HCT116 (cell line): ENCODE results near the gene CBFB. TPM values are rescaled to one million over a fixed set of nuclear protein-coding genes. Genes with fewer than 3 reads are reported as not detected.

Experiments
- ATAC-seq: fragments of 200-7000 bp; cut with Tn5 transposase; 2 replicates; pipeline ENCODE4 v1.9.1; 2020; ENCODE audit warnings: mild to moderate bottlenecking, moderate library complexity
- BruUV-seq: library from RNA; stranded (reverse); fragments of 400-500 nt; replicated peaks from 2 replicates; lab custom pipeline; 2021; lab: Mats Ljungman, UMichigan
- CTCF ChIA-PET: fragments of 300-600 bp; sonication (Branson Sonifier 250); formaldehyde crosslinking; loops from one replicate; lab custom pipeline; 2021; ENCODE audit warnings: antibody characterized with exemption; lab: Charles Lee
- POLR2A ChIA-PET: fragments of 300-600, 350-600 bp; sonication (Branson Sonifier 250); formaldehyde crosslinking; loops from one replicate; lab custom pipeline; 2021; ENCODE audit warnings: antibody characterized with exemption; lab: Charles Lee
- RAD21 ChIA-PET, 2 experiments: fragments of 300-600 bp; sonication (Branson Sonifier 250); formaldehyde crosslinking; loops; one replicate each; lab custom pipeline; 2023; ENCODE audit warnings: low total read pairs in 2 of 2; ENCODE audit not compliant: uncharacterized antibody in 2 of 2, unreplicated experiment in 2 of 2, low non-redundant PET in 1 of 2; lab: Charles Lee
- DNase-seq: peaks from one replicate; pipeline ENCODE4 v3.0.0-alpha.2; 2010; ENCODE audit warnings: low read depth, low spot score
- H2AFZ ChIP-seq: fragments of 200-600 bp; shearing (Covaris generic), sonication (generic); 2 replicates; pipeline ENCODE4 v1.6.1; 2017; ENCODE audit warnings: low read depth, mixed run types, mixed read lengths, antibody characterized with exemption, low read length; ENCODE audit not compliant: poor library complexity, severe bottlenecking
- H3K27ac ChIP-seq: 2 replicates; pipeline ENCODE4 v1.5.1; 2012; ENCODE audit warnings: low read depth, low read length
- H3K27me3 ChIP-seq: fragments of 200-600 bp; sonication (generic); 2 replicates; pipeline ENCODE4 v1.6.1; 2016; ENCODE audit warnings: mixed run types, low read length, mixed read lengths; ENCODE audit not compliant: insufficient read depth
- H3K36me3 ChIP-seq, 2 experiments: fragments of 200-500 bp in 1 of 2; fragments of 200-600 bp in 1 of 2; sonication (Bioruptor generic) in 1 of 2; sonication (generic) in 1 of 2; 2 replicates each; pipeline versions ENCODE4 v1.5.1 to v1.6.1; 2014 to 2016; ENCODE audit warnings: low read length in 2 of 2, inconsistent platforms in 1 of 2, mixed read lengths in 1 of 2, mixed run types in 1 of 2; ENCODE audit not compliant: insufficient read depth in 2 of 2, control insufficient read depth in 1 of 2
- H3K4me1 ChIP-seq, 2 experiments: fragments of 200-600 bp in 1 of 2; sonication (generic) in 1 of 2; 2 replicates each; pipeline versions ENCODE4 v1.5.1 to v1.6.1; 2012 to 2017; ENCODE audit warnings: low read length in 2 of 2, inconsistent platforms in 1 of 2, mild to moderate bottlenecking in 1 of 2, mixed read lengths in 1 of 2, mixed run types in 1 of 2, moderate library complexity in 1 of 2; ENCODE audit not compliant: insufficient read depth in 2 of 2, control insufficient read depth in 1 of 2
- H3K4me2 ChIP-seq: fragments of 200-600 bp; sonication (generic); 2 replicates; pipeline ENCODE4 v1.6.1; 2017; ENCODE audit warnings: mixed run types, low read length, mixed read lengths
- H3K4me3 ChIP-seq, 2 experiments: fragments of 200-600 bp in 1 of 2; sonication (generic) in 1 of 2; replicated peaks in 1 of 2; 2 replicates each; pipeline ENCODE4 v1.5.1; 2011 to 2016; ENCODE audit warnings: low read length in 2 of 2, control low read depth in 1 of 2, low read depth in 1 of 2, mild to moderate bottlenecking in 1 of 2, mixed read lengths in 1 of 2, mixed run types in 1 of 2
- H3K79me2 ChIP-seq: fragments of 200-600 bp; sonication (generic); 2 replicates; pipeline ENCODE4 v1.6.1; 2017; ENCODE audit warnings: mild to moderate bottlenecking, mixed run types, low read length, moderate library complexity, mixed read lengths; ENCODE audit not compliant: insufficient read depth
- H3K9ac ChIP-seq: fragments of 200-600 bp; sonication (generic); 2 replicates; pipeline ENCODE4 v1.6.1; 2016; ENCODE audit warnings: low read length, mixed read lengths
- H3K9me2 ChIP-seq: fragments of 200-600 bp; sonication (generic), shearing (Covaris generic); 2 replicates; pipeline ENCODE4 v1.6.1; 2017; ENCODE audit warnings: mixed run types, mild to moderate bottlenecking, moderate library complexity; ENCODE audit not compliant: insufficient read depth
- H3K9me3 ChIP-seq, 2 experiments: fragments of 200-500 bp in 1 of 2; fragments of 200-600 bp in 1 of 2; sonication (Bioruptor generic) in 1 of 2; sonication (generic) in 1 of 2; 2 replicates each; pipeline ENCODE4 v1.6.1; 2014 to 2017; ENCODE audit warnings: low read length in 2 of 2, mixed read lengths in 2 of 2, inconsistent platforms in 1 of 2, low read depth in 1 of 2, mild to moderate bottlenecking in 1 of 2, mixed run types in 1 of 2, moderate library complexity in 1 of 2; ENCODE audit not compliant: control insufficient read depth in 1 of 2, insufficient read depth in 1 of 2
- H4K20me1 ChIP-seq: fragments of 200-600 bp; sonication (generic), shearing (Covaris generic); 2 replicates; pipeline ENCODE4 v1.6.1; 2017; ENCODE audit warnings: mixed run types, mild to moderate bottlenecking, moderate library complexity; ENCODE audit not compliant: insufficient read depth
- RAD21 ChIP-seq: IDR thresholded peaks from 2 replicates; pipeline ENCODE4 v1.6.1; 2012; ENCODE audit warnings: low read depth, mild to moderate bottlenecking
- SIN3A ChIP-seq: IDR thresholded peaks from 2 replicates; pipeline ENCODE4 v1.6.1; 2012; ENCODE audit warnings: low read depth
- intact Hi-C: fragments of 100-400 bp; cut with micrococcal nuclease; formaldehyde crosslinking; loops from 2 replicates; pipeline ENCODE4 v1.10.0; 2022
- total RNA-seq: library from RNA; stranded (reverse); gene quantifications from one replicate; pipeline ENCODE4 v1.2.1, GENCODE V29; 2021; ENCODE audit not compliant: unreplicated experiment
- TF ChIP-seq, protein P1 (sequence below): IDR thresholded peaks from 2 replicates; pipeline ENCODE4 v1.6.1; 2011; ENCODE audit warnings: mild to moderate bottlenecking, low read length, moderate library complexity; ENCODE audit not compliant: insufficient replicate concordance; ENCODE audit errors: extremely low read depth
- TF ChIP-seq, protein P2 (sequence below), 3 experiments: fragments of 200-600 bp in 1 of 3; sonication (generic) in 1 of 3; IDR thresholded peaks in 2 of 3; conservative IDR thresholded peaks in 1 of 3; 2 replicates each; pipeline ENCODE4 v1.5.1; 2012 to 2017; ENCODE audit warnings: low read depth in 2 of 3, low read length in 2 of 3, antibody characterized with exemption in 1 of 3, borderline replicate concordance in 1 of 3, control low read depth in 1 of 3, mild to moderate bottlenecking in 1 of 3, mixed read lengths in 1 of 3, mixed run types in 1 of 3, moderate library complexity in 1 of 3; ENCODE audit not compliant: insufficient read depth in 1 of 3

The CBFB gene
- total RNA-seq, 1 experiment from 2014 or later: 101 TPM

DNA sequence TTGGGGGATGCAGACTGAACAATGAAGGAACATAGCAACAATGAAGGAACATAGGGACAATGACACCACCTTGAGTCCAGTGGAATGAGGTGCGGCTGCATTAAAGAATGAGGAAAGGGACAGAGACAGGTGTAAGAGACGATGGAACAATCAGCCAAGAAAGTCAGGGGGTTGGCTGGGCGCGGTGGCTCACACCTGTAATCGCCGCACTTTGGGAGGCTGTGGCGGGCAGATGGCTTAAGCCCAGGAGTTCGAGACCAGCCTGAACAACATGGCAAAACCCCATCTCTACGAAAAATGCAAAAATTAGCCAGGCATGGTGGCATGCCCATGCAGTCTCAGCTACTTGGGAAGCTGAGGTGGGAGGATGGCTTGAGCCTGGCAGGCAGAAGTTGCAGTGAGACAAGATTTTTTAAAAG, 13.6 kb upstream of the CBFB start:
- H3K27ac ChIP-seq: no peak overlapping the region; the same call in 1 of the 2 replicates
- ChIA-PET RAD21 (no interaction called here), POLR2A (no interaction called here), CTCF (interaction anchor here (1.0 to 3.9 kb wide), 2 partner anchors 54 to 138 kb away, joined by 3 to 79 read pairs; partner anchors contain the start of genes B3GNT9 and CES3)
- ATAC-seq (no peak), DNase-seq (peak; percentile 32)
- H2AFZ ChIP-seq: no peak overlapping the region
- TF ChIP-seq, protein P1, sequence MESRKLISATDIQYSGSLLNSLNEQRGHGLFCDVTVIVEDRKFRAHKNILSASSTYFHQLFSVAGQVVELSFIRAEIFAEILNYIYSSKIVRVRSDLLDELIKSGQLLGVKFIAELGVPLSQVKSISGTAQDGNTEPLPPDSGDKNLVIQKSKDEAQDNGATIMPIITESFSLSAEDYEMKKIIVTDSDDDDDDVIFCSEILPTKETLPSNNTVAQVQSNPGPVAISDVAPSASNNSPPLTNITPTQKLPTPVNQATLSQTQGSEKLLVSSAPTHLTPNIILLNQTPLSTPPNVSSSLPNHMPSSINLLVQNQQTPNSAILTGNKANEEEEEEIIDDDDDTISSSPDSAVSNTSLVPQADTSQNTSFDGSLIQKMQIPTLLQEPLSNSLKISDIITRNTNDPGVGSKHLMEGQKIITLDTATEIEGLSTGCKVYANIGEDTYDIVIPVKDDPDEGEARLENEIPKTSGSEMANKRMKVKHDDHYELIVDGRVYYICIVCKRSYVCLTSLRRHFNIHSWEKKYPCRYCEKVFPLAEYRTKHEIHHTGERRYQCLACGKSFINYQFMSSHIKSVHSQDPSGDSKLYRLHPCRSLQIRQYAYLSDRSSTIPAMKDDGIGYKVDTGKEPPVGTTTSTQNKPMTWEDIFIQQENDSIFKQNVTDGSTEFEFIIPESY: no peak
- TF ChIP-seq, protein P2, sequence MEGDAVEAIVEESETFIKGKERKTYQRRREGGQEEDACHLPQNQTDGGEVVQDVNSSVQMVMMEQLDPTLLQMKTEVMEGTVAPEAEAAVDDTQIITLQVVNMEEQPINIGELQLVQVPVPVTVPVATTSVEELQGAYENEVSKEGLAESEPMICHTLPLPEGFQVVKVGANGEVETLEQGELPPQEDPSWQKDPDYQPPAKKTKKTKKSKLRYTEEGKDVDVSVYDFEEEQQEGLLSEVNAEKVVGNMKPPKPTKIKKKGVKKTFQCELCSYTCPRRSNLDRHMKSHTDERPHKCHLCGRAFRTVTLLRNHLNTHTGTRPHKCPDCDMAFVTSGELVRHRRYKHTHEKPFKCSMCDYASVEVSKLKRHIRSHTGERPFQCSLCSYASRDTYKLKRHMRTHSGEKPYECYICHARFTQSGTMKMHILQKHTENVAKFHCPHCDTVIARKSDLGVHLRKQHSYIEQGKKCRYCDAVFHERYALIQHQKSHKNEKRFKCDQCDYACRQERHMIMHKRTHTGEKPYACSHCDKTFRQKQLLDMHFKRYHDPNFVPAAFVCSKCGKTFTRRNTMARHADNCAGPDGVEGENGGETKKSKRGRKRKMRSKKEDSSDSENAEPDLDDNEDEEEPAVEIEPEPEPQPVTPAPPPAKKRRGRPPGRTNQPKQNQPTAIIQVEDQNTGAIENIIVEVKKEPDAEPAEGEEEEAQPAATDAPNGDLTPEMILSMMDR (IDR thresholded peaks at IDR 0.05 in 2 of 3, conservative IDR thresholded peaks at IDR 0.05 in 1 of 3; ENCODE audit: borderline replicate concordance in 1 of 3, insufficient read depth in 1 of 3, low read depth in 2 of 3, low read length in 2 of 3): peak; percentile 15 to 83 (median 52); a peak in 3 of 6 replicates
- TF ChIP-seq SIN3A (no peak), RAD21 (peak; percentile 89)
- peak overlapping the region; percentile 83 for H3K4me2 ChIP-seq
- no peak overlapping the region for H3K4me3 ChIP-seq
- peaks cover 20 to 30% of the 10 kb centered on the region in 2 experiments for H3K4me1 ChIP-seq
- BruUV-seq: no TSS peak
- H3K27me3 ChIP-seq: no peaks in the 10 kb centered on the region
- H3K9me3 ChIP-seq: no peaks in the 10 kb centered on the region
- no peaks in the 10 kb centered on the region for H4K20me1 ChIP-seq
- no peak overlapping the region for H3K9ac ChIP-seq
- intact Hi-C loops: loop anchor here (1.0 to 2.0 kb wide), 4 partner anchors 38 to 158 kb away; no protein-coding TSS in a partner anchor
- no peaks in the 10 kb centered on the region for H3K36me3 ChIP-seq
- H3K9me2 ChIP-seq: no peaks in the 10 kb centered on the region
- H3K79me2 ChIP-seq: no peaks in the 10 kb centered on the region
